WTC11 (cell line): Measurements from ENCODE around the gene NECTIN1.

Experiments used
- ATF3 ChIP-seq: sonication (generic); formaldehyde crosslinking; conservative IDR thresholded peaks from 2 replicates; pipeline ENCODE4 v1.8.1; 2022; ENCODE audit warnings: mild to moderate bottlenecking, missing genetic modification reagents
- CTCF ChIP-seq: fragments of 200-600 bp; IDR thresholded peaks from 2 replicates; pipeline ENCODE4 v1.8.0; 2022; ENCODE audit warnings: antibody characterized with exemption
- SP1 ChIP-seq: sonication (generic); formaldehyde crosslinking; conservative IDR thresholded peaks from 2 replicates; pipeline ENCODE4 v1.8.1; 2022; ENCODE audit warnings: missing genetic modification reagents
- TF ChIP-seq, protein P1 (sequence below): sonication (generic); formaldehyde crosslinking; IDR thresholded peaks from 2 replicates; pipeline ENCODE4 v1.8.0; 2022; ENCODE audit warnings: mild to moderate bottlenecking, missing genetic modification reagents

- TF ChIP-seq CTCF (no peak), ATF3 (CRISPR knock-in tag) (no peak), SP1 (CRISPR knock-in tag) (no peak)
- TF ChIP-seq, protein P1, sequence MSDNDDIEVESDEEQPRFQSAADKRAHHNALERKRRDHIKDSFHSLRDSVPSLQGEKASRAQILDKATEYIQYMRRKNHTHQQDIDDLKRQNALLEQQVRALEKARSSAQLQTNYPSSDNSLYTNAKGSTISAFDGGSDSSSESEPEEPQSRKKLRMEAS (CRISPR knock-in tag): no peak
Measured at GRCh38 chr11:119640541-119640940, 88.5 kb downstream of the NECTIN1 start.
